ENCODE data around the gene EOGT. TPM values are rescaled to one million over a fixed set of nuclear protein-coding genes. Genes with fewer than 3 reads are reported as not detected.

EOGT gene
- total RNA-seq, 1 donor from 2014 or later, result 15.5 TPM

DNA sequence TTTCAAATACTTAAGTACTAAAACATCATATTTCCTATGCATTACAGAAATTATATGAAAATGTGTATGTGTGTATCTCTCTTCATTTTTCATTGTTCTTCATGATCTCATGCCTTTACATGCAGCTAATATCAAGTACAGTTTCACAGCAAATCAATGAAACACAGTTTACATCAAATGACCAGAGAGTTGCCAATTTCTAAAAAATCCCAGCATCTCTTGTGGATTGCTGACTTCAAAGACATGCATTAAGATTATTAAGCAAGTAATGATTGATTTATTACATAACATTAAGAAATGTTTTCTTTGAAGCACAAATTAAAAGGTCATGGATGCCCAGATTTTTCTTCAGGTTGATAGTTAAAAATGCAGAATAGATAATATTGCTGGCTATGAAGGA, 50.1 kb downstream of the EOGT start:
- Mint-ChIP-seq H3K4me3 (ENCODE audit: low read depth) (no peak overlapping the region), H3K9me3 (ENCODE audit: low read depth) (no peaks in the 10 kb centered on the region), H3K36me3 (ENCODE audit: insufficient read depth) (no peaks in the 10 kb centered on the region), H3K27me3 (peaks cover 2% of the 10 kb centered on the region), H3K27ac (no peak overlapping the region), H3K4me1 (ENCODE audit: low read depth) (no peaks in the 10 kb centered on the region)
- TF ChIP-seq, protein P1, sequence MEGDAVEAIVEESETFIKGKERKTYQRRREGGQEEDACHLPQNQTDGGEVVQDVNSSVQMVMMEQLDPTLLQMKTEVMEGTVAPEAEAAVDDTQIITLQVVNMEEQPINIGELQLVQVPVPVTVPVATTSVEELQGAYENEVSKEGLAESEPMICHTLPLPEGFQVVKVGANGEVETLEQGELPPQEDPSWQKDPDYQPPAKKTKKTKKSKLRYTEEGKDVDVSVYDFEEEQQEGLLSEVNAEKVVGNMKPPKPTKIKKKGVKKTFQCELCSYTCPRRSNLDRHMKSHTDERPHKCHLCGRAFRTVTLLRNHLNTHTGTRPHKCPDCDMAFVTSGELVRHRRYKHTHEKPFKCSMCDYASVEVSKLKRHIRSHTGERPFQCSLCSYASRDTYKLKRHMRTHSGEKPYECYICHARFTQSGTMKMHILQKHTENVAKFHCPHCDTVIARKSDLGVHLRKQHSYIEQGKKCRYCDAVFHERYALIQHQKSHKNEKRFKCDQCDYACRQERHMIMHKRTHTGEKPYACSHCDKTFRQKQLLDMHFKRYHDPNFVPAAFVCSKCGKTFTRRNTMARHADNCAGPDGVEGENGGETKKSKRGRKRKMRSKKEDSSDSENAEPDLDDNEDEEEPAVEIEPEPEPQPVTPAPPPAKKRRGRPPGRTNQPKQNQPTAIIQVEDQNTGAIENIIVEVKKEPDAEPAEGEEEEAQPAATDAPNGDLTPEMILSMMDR (IDR thresholded peaks at IDR 0.05; ENCODE audit: unreplicated experiment), result no peak
- no peak for DNase-seq (ENCODE audit: low spot score, unreplicated experiment)

DNA sequence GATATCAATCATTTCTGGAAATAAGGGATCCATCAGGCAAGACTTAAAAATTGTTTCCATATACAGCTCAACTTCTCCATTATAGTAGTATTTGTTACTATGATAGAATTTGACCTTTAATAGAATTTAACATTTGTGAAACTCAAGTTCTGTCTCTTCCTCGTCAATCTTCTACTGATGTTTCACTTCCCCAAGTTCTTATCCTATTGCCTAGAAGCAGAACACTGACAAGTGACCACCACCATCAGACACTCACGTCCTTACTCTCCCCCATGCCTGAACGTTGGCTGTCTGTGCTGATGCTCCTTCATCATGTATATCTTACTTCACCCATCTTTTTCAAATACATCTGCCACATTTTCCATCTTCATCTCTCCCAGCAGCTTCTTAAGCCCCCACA, 54.6 kb downstream of the EOGT start:
- TF ChIP-seq, protein P1 (IDR thresholded peaks at IDR 0.05; ENCODE audit: unreplicated experiment), result no peak
- no peak overlapping the region for H3K27ac Mint-ChIP-seq

DNA sequence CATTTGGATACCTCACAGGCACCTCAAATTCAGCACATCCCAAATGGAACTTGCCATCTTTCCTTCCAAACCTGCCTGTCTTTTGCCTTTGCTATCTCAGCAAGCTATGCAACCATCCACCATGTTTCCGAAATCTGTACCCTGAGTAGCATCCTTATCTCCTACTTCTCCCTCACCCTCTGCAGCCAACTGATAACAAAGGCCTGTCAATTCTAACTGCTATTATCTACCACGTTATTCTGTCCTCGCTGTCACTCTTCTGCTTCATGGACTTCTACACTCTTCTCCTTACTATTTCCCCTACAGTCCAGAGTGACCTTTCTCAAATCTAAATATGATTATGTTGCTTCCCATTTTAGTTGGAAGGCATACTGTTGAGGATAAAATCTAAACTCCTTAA, 55.6 kb downstream of the EOGT start:
- no peak overlapping the region for H3K4me3 Mint-ChIP-seq (ENCODE audit: low read depth)
- H3K36me3 Mint-ChIP-seq (ENCODE audit: insufficient read depth), result no peaks in the 10 kb centered on the region
- H3K9me3 Mint-ChIP-seq (ENCODE audit: low read depth), result no peaks in the 10 kb centered on the region
- H3K27ac Mint-ChIP-seq, result no peak overlapping the region
- H3K4me1 Mint-ChIP-seq (ENCODE audit: low read depth), result no peaks in the 10 kb centered on the region
- DNase-seq (ENCODE audit: low spot score, unreplicated experiment), result no peak
- TF ChIP-seq, protein P1 (IDR thresholded peaks at IDR 0.05; ENCODE audit: unreplicated experiment), result no peak
- peaks cover 9% of the 10 kb centered on the region for H3K27me3 Mint-ChIP-seq

More for the DNA sequence above, 54.6 kb downstream of the EOGT start:
- Mint-ChIP-seq H3K4me1 (ENCODE audit: low read depth) (no peaks in the 10 kb centered on the region), H3K9me3 (ENCODE audit: low read depth) (no peaks in the 10 kb centered on the region), H3K36me3 (ENCODE audit: insufficient read depth) (no peaks in the 10 kb centered on the region), H3K27me3 (peaks cover 6% of the 10 kb centered on the region), H3K4me3 (ENCODE audit: low read depth) (no peak overlapping the region)
- DNase-seq (ENCODE audit: low spot score, unreplicated experiment), result no peak

DNA sequence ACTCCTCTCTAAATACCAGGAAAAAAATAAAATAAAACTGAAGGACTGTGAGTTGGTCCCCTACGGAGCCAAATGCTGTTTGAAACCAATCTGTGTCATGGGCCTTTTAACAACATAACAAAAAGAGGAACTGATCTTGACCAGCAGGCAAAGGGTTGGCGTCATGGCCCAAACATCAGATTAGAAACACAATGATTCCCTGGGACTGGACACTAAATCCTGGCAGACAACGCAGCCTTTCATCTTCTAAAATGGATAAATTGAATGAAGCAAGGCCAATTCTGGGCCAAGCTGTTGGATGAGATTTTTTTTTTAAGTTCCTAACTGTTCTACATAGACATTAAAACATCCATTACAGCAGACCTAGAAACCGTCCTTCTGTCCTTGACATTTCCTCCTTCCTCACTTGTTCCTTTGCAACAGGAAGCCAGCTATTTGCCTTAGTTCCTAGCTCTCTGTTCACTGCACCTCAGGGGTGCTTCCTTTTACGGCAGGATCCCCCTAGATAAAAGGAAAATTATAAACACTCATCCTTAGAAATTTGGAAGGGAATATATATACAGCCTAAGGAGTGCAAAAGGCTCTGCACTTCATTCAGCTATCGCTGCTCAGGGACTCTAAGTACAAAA, 59.6 kb downstream of the EOGT start:
- H3K9me3 Mint-ChIP-seq (ENCODE audit: low read depth), result no peaks in the 10 kb centered on the region
- H3K4me3 Mint-ChIP-seq (ENCODE audit: low read depth), result no peak overlapping the region
- TF ChIP-seq, protein P1 (IDR thresholded peaks at IDR 0.05; ENCODE audit: unreplicated experiment), result no peak
- peaks cover 7% of the 10 kb centered on the region for H3K27me3 Mint-ChIP-seq
- no peaks in the 10 kb centered on the region for H3K36me3 Mint-ChIP-seq (ENCODE audit: insufficient read depth)
- DNase-seq (ENCODE audit: low spot score, unreplicated experiment), result no peak
- H3K27ac Mint-ChIP-seq, result no peak overlapping the region
- H3K4me1 Mint-ChIP-seq (ENCODE audit: low read depth), result no peaks in the 10 kb centered on the region

DNA sequence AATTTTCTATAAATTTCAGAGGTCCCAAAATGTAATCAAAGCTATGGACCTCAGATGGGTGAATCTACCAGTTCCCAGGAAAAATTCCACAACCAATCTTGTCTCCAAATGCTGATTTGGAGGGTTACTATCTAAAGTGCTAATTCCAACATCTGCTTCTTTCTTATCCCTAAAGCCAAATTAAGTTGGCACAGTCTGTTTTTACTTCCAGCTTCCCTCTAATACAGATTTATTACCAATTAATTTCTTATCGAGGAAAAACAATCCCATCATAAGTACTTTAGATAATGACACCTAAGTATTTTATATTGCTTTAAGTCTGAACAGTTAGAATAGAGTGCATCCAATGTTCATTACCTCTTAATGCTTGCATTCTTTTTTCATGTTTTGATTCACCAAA, 68.3 kb downstream of the EOGT start:
- no peaks in the 10 kb centered on the region for H3K36me3 Mint-ChIP-seq (ENCODE audit: insufficient read depth)
- H3K27me3 Mint-ChIP-seq, result peaks cover 5% of the 10 kb centered on the region
- TF ChIP-seq, protein P1 (IDR thresholded peaks at IDR 0.05; ENCODE audit: unreplicated experiment), result no peak
- no peak for DNase-seq (ENCODE audit: low spot score, unreplicated experiment)
- H3K27ac Mint-ChIP-seq, result no peak overlapping the region
- no peaks in the 10 kb centered on the region for H3K9me3 Mint-ChIP-seq (ENCODE audit: low read depth)
- no peak overlapping the region for H3K4me3 Mint-ChIP-seq (ENCODE audit: low read depth)
- H3K4me1 Mint-ChIP-seq (ENCODE audit: low read depth), result peaks cover 1% of the 10 kb centered on the region

All from progenitor cell of endocrine pancreas (in vitro differentiated cells).